ENCODE results near the gene DEPP1.

- TF ChIP-seq CEBPB (IDR thresholded peaks at IDR 0.05), result no peak
- no peak for TF ChIP-seq FOXM1 (IDR thresholded peaks at IDR 0.05; ENCODE audit: borderline replicate concordance, low read depth)
- TF ChIP-seq TAF1 (IDR thresholded peaks at IDR 0.05; ENCODE audit: low read depth), result no peak
- TF ChIP-seq, protein P1, sequence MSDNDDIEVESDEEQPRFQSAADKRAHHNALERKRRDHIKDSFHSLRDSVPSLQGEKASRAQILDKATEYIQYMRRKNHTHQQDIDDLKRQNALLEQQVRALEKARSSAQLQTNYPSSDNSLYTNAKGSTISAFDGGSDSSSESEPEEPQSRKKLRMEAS (IDR thresholded peaks at IDR 0.05), result no peak
- no peak for TF ChIP-seq YY1 (IDR thresholded peaks at IDR 0.05; ENCODE audit: low read depth)
- no peak for TF ChIP-seq NFIC (IDR thresholded peaks at IDR 0.05)
- TF ChIP-seq RAD21 (IDR thresholded peaks at IDR 0.05; ENCODE audit: low read depth), result no peak
- TF ChIP-seq, protein P2, sequence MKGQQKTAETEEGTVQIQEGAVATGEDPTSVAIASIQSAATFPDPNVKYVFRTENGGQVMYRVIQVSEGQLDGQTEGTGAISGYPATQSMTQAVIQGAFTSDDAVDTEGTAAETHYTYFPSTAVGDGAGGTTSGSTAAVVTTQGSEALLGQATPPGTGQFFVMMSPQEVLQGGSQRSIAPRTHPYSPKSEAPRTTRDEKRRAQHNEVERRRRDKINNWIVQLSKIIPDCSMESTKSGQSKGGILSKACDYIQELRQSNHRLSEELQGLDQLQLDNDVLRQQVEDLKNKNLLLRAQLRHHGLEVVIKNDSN (IDR thresholded peaks at IDR 0.05), result no peak
- TF ChIP-seq EP300 (IDR thresholded peaks at IDR 0.05; ENCODE audit: borderline replicate concordance), result no peak
- no peak for TF ChIP-seq TCF12 (IDR thresholded peaks at IDR 0.05; ENCODE audit: low read depth)
Observed at GRCh38 chr10:44961230-44961571, 17.4 kb downstream of the DEPP1 start.
